ENCODE data around the gene PTPN11. TPM values are rescaled to one million over a fixed set of nuclear protein-coding genes. Genes with fewer than 3 reads are reported as not detected.

Gene PTPN11
- polyA plus RNA-seq, 1 of the 3 experiments (the other 2 are of a cell fraction), result 48.3 TPM

DNA sequence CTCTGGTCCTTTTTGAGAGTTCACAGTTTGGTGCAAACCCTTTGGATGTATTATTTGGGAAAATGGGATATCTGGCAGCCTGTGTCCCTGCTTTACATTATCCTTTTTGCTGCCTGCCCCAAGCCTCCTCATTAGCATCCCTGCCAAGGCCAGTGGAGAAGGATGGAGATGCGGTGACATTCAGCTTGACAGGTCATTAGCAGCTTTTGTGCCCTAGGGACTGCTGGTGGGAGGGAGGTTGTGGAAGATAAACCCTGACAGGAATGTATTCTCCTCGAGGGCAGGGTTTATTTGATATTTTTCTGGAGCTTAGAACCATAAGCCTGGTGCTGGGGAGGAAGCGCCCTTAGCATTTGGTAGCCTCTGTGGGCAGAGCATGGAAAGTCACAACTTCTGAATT, 49.3 kb downstream of the PTPN11 start:
- H3K4me2 ChIP-seq, result no peak overlapping the region
- POLR2A ChIA-PET, result no interaction called here
- CTCF ChIA-PET, result interaction anchor here (0.7 to 1.1 kb wide), 2 partner anchors 17 to 72 kb away, joined by 3 read pairs; no protein-coding TSS in a partner anchor
- no peaks in the 10 kb centered on the region for H3F3A ChIP-seq (replicated peaks; ENCODE audit: insufficient read depth)
- peaks cover 5 to 31% of the 10 kb centered on the region in 2 experiments for H3K36me3 ChIP-seq (replicated peaks in 1 of 2; ENCODE audit: control insufficient read depth in 1 of 2, insufficient read depth in 2 of 2, low read length in 1 of 2)
- no peaks in the 10 kb centered on the region for H3K27me3 ChIP-seq (ENCODE audit: insufficient read depth)
- H4K20me1 ChIP-seq (ENCODE audit: insufficient read depth), result no peaks in the 10 kb centered on the region
- no peak overlapping the region for H3K4me3 ChIP-seq (ENCODE audit: low read depth in 2 of 2, low read length in 1 of 2)
- 90% methylated on average over 3 of the region's 3 CpGs for WGBS (ENCODE audit: low lambda C conversion rate)
- H2AFZ ChIP-seq (ENCODE audit: low read depth), result no peak overlapping the region
- H3K9ac ChIP-seq, result no peak overlapping the region
- no peak for DNase-seq
- no peak overlapping the region; a peak in 1 of 4 replicates for H3K27ac ChIP-seq (ENCODE audit: low read depth in 2 of 2, low read length in 1 of 2)
- H3K9me3 ChIP-seq, result no peaks in the 10 kb centered on the region
- H3K4me1 ChIP-seq (ENCODE audit: control insufficient read depth in 1 of 2, insufficient read depth in 2 of 2, low read depth in 1 of 2, low read length in 1 of 2), result peaks cover 0 to 2% of the 10 kb centered on the region in 2 experiments; a peak in 1 of 4 replicates
- no peaks in the 10 kb centered on the region; the same call in 1 of the 2 replicates for H3K79me2 ChIP-seq (ENCODE audit: insufficient read depth)
- TF ChIP-seq RAD21 (IDR thresholded peaks at IDR 0.05; ENCODE audit: low read length), result no peak
- TF ChIP-seq, protein P1, sequence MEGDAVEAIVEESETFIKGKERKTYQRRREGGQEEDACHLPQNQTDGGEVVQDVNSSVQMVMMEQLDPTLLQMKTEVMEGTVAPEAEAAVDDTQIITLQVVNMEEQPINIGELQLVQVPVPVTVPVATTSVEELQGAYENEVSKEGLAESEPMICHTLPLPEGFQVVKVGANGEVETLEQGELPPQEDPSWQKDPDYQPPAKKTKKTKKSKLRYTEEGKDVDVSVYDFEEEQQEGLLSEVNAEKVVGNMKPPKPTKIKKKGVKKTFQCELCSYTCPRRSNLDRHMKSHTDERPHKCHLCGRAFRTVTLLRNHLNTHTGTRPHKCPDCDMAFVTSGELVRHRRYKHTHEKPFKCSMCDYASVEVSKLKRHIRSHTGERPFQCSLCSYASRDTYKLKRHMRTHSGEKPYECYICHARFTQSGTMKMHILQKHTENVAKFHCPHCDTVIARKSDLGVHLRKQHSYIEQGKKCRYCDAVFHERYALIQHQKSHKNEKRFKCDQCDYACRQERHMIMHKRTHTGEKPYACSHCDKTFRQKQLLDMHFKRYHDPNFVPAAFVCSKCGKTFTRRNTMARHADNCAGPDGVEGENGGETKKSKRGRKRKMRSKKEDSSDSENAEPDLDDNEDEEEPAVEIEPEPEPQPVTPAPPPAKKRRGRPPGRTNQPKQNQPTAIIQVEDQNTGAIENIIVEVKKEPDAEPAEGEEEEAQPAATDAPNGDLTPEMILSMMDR (IDR thresholded peaks at IDR 0.05), result no peak
- TF ChIP-seq NRF1 (IDR thresholded peaks at IDR 0.05; ENCODE audit: low read depth, low read length), result no peak
- TF ChIP-seq TAF1 (IDR thresholded peaks at IDR 0.05; ENCODE audit: borderline replicate concordance, low read depth, low read length), result no peak
- TF ChIP-seq MXI1 (IDR thresholded peaks at IDR 0.05; ENCODE audit: low read depth, low read length), result no peak
- H3K9me2 ChIP-seq, result no peaks in the 10 kb centered on the region

DNA sequence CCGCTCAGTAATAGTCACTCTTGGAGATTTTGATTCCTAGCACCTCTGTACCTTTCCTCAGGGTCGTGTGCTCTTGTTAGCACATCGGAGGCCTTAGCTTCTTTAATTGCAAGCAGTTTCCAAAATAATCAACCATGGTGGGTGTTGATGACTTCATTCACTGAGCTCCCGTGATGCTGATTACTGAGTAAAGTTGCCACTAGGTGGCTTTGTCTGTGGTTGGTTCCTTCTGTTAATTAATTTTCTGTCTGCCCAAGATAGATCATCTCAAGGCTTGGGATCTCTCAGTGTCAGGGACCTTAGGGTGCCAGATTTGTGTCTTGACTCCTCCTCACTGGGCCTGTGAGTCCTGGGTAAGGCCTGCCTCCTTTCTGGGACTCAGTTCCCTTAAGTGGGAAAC, 54.3 kb downstream of the PTPN11 start:
- Histone ChIP-seq H3K9me3 (no peaks in the 10 kb centered on the region), H3K9ac (no peak overlapping the region), H3K27me3 (ENCODE audit: insufficient read depth) (no peaks in the 10 kb centered on the region), H3K4me1 (ENCODE audit: control insufficient read depth in 1 of 2, insufficient read depth in 2 of 2, low read depth in 1 of 2, low read length in 1 of 2) (peaks cover 0 to under 1% of the 10 kb centered on the region in 2 experiments; a peak in 1 of 4 replicates), H3K27ac (ENCODE audit: low read depth in 2 of 2, low read length in 1 of 2) (no peak overlapping the region), H3K9me2 (no peaks in the 10 kb centered on the region), H3K4me2 (no peak overlapping the region), H3K36me3 (replicated peaks in 1 of 2; ENCODE audit: control insufficient read depth in 1 of 2, insufficient read depth in 2 of 2, low read length in 1 of 2) (peaks cover 21 to 49% of the 10 kb centered on the region in 2 experiments), H3K79me2 (ENCODE audit: insufficient read depth) (no peaks in the 10 kb centered on the region), H4K20me1 (ENCODE audit: insufficient read depth) (no peaks in the 10 kb centered on the region), H3F3A (replicated peaks; ENCODE audit: insufficient read depth) (no peaks in the 10 kb centered on the region), H2AFZ (ENCODE audit: low read depth) (no peak overlapping the region), H3K4me3 (ENCODE audit: low read depth in 2 of 2, low read length in 1 of 2) (no peak overlapping the region)
- TF ChIP-seq NFIC (IDR thresholded peaks at IDR 0.05; ENCODE audit: borderline replicate concordance) (no peak), RAD21 (IDR thresholded peaks at IDR 0.05; ENCODE audit: low read length) (peak; percentile 8; the same call in 1 of the 2 replicates), SMC3 (IDR thresholded peaks at IDR 0.05; ENCODE audit: low read depth, low read length) (0 out of 2 replicates have a peak, but pooled peaks have one; percentile 13), CHD2 (IDR thresholded peaks at IDR 0.05; ENCODE audit: low read length, partially characterized antibody) (no peak)
- TF ChIP-seq, protein P1 (IDR thresholded peaks at IDR 0.05), result peak; percentile 39
- TF ChIP-seq, protein P2, sequence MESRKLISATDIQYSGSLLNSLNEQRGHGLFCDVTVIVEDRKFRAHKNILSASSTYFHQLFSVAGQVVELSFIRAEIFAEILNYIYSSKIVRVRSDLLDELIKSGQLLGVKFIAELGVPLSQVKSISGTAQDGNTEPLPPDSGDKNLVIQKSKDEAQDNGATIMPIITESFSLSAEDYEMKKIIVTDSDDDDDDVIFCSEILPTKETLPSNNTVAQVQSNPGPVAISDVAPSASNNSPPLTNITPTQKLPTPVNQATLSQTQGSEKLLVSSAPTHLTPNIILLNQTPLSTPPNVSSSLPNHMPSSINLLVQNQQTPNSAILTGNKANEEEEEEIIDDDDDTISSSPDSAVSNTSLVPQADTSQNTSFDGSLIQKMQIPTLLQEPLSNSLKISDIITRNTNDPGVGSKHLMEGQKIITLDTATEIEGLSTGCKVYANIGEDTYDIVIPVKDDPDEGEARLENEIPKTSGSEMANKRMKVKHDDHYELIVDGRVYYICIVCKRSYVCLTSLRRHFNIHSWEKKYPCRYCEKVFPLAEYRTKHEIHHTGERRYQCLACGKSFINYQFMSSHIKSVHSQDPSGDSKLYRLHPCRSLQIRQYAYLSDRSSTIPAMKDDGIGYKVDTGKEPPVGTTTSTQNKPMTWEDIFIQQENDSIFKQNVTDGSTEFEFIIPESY (IDR thresholded peaks at IDR 0.05; ENCODE audit: borderline replicate concordance, low read depth), result no peak
- TF ChIP-seq, protein P3, sequence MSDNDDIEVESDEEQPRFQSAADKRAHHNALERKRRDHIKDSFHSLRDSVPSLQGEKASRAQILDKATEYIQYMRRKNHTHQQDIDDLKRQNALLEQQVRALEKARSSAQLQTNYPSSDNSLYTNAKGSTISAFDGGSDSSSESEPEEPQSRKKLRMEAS (IDR thresholded peaks at IDR 0.05; ENCODE audit: low read depth), result no peak
- TF ChIP-seq, protein P4, sequence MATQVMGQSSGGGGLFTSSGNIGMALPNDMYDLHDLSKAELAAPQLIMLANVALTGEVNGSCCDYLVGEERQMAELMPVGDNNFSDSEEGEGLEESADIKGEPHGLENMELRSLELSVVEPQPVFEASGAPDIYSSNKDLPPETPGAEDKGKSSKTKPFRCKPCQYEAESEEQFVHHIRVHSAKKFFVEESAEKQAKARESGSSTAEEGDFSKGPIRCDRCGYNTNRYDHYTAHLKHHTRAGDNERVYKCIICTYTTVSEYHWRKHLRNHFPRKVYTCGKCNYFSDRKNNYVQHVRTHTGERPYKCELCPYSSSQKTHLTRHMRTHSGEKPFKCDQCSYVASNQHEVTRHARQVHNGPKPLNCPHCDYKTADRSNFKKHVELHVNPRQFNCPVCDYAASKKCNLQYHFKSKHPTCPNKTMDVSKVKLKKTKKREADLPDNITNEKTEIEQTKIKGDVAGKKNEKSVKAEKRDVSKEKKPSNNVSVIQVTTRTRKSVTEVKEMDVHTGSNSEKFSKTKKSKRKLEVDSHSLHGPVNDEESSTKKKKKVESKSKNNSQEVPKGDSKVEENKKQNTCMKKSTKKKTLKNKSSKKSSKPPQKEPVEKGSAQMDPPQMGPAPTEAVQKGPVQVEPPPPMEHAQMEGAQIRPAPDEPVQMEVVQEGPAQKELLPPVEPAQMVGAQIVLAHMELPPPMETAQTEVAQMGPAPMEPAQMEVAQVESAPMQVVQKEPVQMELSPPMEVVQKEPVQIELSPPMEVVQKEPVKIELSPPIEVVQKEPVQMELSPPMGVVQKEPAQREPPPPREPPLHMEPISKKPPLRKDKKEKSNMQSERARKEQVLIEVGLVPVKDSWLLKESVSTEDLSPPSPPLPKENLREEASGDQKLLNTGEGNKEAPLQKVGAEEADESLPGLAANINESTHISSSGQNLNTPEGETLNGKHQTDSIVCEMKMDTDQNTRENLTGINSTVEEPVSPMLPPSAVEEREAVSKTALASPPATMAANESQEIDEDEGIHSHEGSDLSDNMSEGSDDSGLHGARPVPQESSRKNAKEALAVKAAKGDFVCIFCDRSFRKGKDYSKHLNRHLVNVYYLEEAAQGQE (IDR thresholded peaks at IDR 0.05; ENCODE audit: low read depth, low read length), result no peak
- peak; percentile 20 for DNase-seq
- CTCF ChIA-PET, result interaction anchor here (0.6 to 1.7 kb wide), 13 partner anchors 9 to 559 kb away, joined by 3 to 7 read pairs (median 3); no protein-coding TSS in a partner anchor
- POLR2A ChIA-PET, result no interaction called here
- WGBS (ENCODE audit: low lambda C conversion rate), result 92% methylated on average over 4 of the region's 4 CpGs

All from SK-N-SH (cell line).